Gastrocnemius medialis (tissue), 4 donors: ENCODE results near the gene ERC2. TPM values are rescaled to one million over a fixed set of nuclear protein-coding genes. Genes with fewer than 3 reads are reported as not detected.
"Not testable (repeated sequence)": the region's sequence is repeated elsewhere in the genome, so short reads cannot be mapped to it uniquely, and the experiment has no call there.

Experiments used
- ATAC-seq, 2 donors: fragments of 150-250 bp; one replicate each; pipeline ENCODE4 v1.9.1; 2016
- DNase-seq, 2 donors: peaks; one replicate each; pipeline ENCODE4 v3.0.0-alpha.2; 2019
- H3K27ac ChIP-seq, 4 donors: fragments of 200-600 bp; sonication (generic); 1 replicate in 1 of 4; 2 replicates in 3 of 4; pipeline ENCODE4 v1.5.1; 2016 to 2018; ENCODE audit warnings: mild to moderate bottlenecking in 2 of 4, moderate library complexity in 1 of 4
- H3K27me3 ChIP-seq, 3 donors: fragments of 200-600 bp; sonication (generic) in 2 of 3; 1 replicate in 1 of 3; 2 replicates in 2 of 3; pipeline versions ENCODE4 v1.5.1 to v1.6.0; 2016 to 2019; ENCODE audit warnings: mild to moderate bottlenecking in 1 of 3, moderate library complexity in 1 of 3
- H3K36me3 ChIP-seq, 2 donors: fragments of 200-600 bp; sonication (generic) in 1 of 2; one replicate each; pipeline ENCODE4 v1.5.1; 2017 to 2018
- H3K4me1 ChIP-seq, 2 donors: fragments of 200-600 bp; sonication (generic) in 1 of 2; one replicate each; pipeline ENCODE4 v1.5.1; 2016 to 2017; ENCODE audit warnings: mild to moderate bottlenecking in 2 of 2
- H3K4me3 ChIP-seq, 4 donors: fragments of 200-600 bp; sonication (generic) in 3 of 4; 1 replicate in 1 of 4; 2 replicates in 3 of 4; pipeline ENCODE4 v1.5.1; 2016 to 2019; ENCODE audit warnings: mild to moderate bottlenecking in 2 of 4
- H3K9me3 ChIP-seq, 3 donors: fragments of 200-600 bp; sonication (generic) in 2 of 3; 1 replicate in 1 of 3; 2 replicates in 2 of 3; pipeline ENCODE4 v1.5.1; 2016 to 2019
- POLR2A ChIP-seq, 2 donors: fragments of 450-650 bp; IDR thresholded peaks; one replicate each; pipeline ENCODE4 v1.6.1; 2017; ENCODE audit warnings: antibody characterized with exemption in 2 of 2, mild to moderate bottlenecking in 2 of 2, moderate library complexity in 2 of 2
- in situ Hi-C, 4 donors: fragments of 200-750 bp; cut with MboI; loops; one replicate each; pipeline versions ENCODE4 v1.15.0 to v1.8.0; 2017; ENCODE audit warnings: low sequenced_read_pairs in 4 of 4
- intact Hi-C: fragments of 100-400 bp; cut with DNase I; formaldehyde crosslinking; loops from one replicate; pipeline ENCODE4 v1.15.1; 2023; ENCODE audit warnings: low total_unique reads
- total RNA-seq, 4 donors: library from RNA; depleted of rRNA; stranded (reverse); fragments of >200 nt; gene quantifications; one replicate each; pipeline versions ENCODE4 v1.1.0 to v1.2.3, GENCODE V29; 2016
- TF ChIP-seq, protein P1 (sequence below), 5 experiments: fragments of 450-650 bp in 3 of 5; fragments of 200-600 bp in 2 of 5; sonication (generic) in 2 of 5; IDR thresholded peaks in 4 of 5; conservative IDR thresholded peaks in 1 of 5; 1 replicate in 4 of 5; 2 replicates in 1 of 5; pipeline ENCODE4 v1.5.1; 2016 to 2019; ENCODE audit warnings: antibody characterized with exemption in 5 of 5, mild to moderate bottlenecking in 3 of 5, moderate library complexity in 3 of 5

Gene ERC2
- total RNA-seq, 4 donors from 2014 or later: not detected

DNA sequence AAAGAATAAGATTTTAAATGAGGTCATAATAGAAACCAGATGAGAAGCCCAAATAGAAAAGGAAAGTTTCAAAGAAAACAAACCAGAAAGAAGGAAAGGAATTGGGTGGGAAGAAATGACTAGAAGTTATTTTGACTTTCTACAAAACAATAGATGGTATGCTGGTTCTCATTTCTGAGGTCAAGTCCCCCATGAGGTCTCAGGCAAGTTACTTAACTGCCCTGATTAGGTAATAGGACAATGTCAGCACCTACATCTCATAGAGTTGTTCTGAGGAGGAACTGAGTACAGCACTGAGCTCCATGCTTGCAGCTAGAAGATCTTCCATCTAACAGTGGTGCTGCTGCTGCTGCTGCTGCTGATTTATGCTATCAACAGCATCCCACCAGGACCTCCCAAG, 185.9 kb downstream of the ERC2 start:
- no peaks in the 10 kb centered on the region for H3K4me1 ChIP-seq
- H3K36me3 ChIP-seq: no peaks in the 10 kb centered on the region
- H3K4me3 ChIP-seq: no peak overlapping the region
- intact Hi-C loops (no loop called here), in situ Hi-C loops (no loop called here)
- no peaks in the 10 kb centered on the region for H3K9me3 ChIP-seq
- no peak for ATAC-seq
- no peak for DNase-seq
- H3K27ac ChIP-seq: no peak overlapping the region
- no peak for TF ChIP-seq POLR2A (IDR thresholded peaks at IDR 0.05)
- no peaks in the 10 kb centered on the region for H3K27me3 ChIP-seq

DNA sequence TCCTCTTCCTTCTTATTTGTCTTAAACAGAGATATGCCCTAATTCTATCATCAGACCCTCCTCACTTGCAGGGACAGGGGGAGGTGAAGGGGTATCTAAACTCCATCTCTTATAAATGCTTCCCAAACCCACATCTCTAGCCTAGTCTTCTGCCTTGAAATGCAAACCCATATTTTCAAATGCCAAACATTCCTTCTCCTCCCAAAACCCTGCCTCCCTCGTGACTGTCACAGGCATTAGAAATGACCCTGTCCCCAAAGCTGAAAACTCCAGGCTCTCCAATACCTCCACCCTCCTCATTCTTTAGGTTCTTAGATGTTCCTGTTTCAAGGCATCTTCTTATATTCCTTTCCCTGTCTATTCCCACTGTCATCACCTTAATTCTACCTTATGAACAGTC, 191.0 kb downstream of the ERC2 start:
- no peaks in the 10 kb centered on the region for H3K9me3 ChIP-seq
- H3K27me3 ChIP-seq: no peaks in the 10 kb centered on the region
- DNase-seq: no peak
- in situ Hi-C loops: no loop called here
- H3K36me3 ChIP-seq: no peaks in the 10 kb centered on the region
- no peak overlapping the region for H3K4me3 ChIP-seq
- intact Hi-C loops: no loop called here
- no peak overlapping the region for H3K27ac ChIP-seq
- no peak for TF ChIP-seq POLR2A (IDR thresholded peaks at IDR 0.05)
- TF ChIP-seq, protein P1, sequence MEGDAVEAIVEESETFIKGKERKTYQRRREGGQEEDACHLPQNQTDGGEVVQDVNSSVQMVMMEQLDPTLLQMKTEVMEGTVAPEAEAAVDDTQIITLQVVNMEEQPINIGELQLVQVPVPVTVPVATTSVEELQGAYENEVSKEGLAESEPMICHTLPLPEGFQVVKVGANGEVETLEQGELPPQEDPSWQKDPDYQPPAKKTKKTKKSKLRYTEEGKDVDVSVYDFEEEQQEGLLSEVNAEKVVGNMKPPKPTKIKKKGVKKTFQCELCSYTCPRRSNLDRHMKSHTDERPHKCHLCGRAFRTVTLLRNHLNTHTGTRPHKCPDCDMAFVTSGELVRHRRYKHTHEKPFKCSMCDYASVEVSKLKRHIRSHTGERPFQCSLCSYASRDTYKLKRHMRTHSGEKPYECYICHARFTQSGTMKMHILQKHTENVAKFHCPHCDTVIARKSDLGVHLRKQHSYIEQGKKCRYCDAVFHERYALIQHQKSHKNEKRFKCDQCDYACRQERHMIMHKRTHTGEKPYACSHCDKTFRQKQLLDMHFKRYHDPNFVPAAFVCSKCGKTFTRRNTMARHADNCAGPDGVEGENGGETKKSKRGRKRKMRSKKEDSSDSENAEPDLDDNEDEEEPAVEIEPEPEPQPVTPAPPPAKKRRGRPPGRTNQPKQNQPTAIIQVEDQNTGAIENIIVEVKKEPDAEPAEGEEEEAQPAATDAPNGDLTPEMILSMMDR (IDR thresholded peaks at IDR 0.05 in 4 of 5, conservative IDR thresholded peaks at IDR 0.05 in 1 of 5): no peak
- no peak for ATAC-seq
- H3K4me1 ChIP-seq: no peaks in the 10 kb centered on the region

DNA sequence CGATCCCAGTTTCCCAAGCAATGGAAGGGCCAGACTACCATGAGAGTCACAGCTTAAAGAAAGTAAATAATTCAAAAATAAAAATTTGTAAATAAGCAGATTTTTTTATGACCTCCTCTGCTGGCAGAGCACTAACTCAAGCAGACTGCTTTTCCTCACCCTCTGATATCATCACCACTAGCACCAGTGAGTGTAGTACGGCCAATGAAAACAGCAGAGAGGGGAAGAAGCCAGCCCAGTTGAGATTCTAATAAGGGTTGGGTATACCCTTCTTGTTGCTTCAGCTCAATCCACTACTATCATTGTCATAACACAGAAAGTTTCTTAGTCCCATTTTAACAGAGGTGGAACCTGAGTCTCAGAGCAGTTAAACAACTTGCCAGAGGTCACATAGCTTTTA, 193.1 kb downstream of the ERC2 start:
- no peaks in the 10 kb centered on the region for H3K36me3 ChIP-seq
- TF ChIP-seq, protein P1 (IDR thresholded peaks at IDR 0.05 in 4 of 5, conservative IDR thresholded peaks at IDR 0.05 in 1 of 5): no peak
- TF ChIP-seq POLR2A (IDR thresholded peaks at IDR 0.05): no peak
- DNase-seq (no peak), ATAC-seq (no peak)
- intact Hi-C loops (no loop called here), in situ Hi-C loops (no loop called here)
- no peaks in the 10 kb centered on the region for H3K27me3 ChIP-seq
- no peak overlapping the region for H3K27ac ChIP-seq
- no peak overlapping the region for H3K4me3 ChIP-seq
- H3K9me3 ChIP-seq: no peaks in the 10 kb centered on the region
- H3K4me1 ChIP-seq: no peaks in the 10 kb centered on the region

DNA sequence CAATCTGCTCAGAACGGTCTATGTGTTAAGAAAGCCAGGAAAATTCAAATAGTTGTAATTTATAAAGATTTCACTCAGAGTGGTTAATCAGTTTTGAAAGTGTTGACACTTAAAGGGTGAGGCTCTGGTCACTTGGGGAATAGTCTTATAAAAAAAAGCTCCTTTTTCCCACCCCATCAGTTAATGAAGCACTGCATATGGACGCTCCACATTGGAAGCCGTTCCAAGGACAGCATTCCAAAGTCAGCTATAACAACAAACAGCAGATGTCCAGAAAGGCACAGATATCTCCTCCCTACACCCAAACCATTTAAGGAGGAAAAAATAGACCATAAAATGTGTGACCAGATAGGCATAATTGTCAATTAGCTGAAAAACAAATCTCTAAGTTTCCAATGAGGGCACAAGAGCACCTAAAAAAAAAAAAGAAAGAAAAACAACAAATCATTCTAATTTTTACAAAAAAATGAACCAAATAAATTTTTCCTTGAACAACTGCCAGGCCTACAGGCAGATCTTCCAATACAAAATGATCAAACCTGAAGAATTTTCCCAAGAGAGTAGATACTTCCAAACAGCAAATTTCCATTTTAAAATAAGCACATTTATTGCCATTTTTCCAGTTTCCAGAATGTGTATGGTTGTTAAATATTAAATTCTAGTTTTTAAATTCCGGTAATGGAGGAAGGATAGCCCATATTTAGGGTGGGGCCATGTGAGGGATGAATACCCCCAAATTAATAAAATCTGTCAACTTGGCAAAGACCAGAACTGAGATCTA, 198.3 kb downstream of the ERC2 start:
- H3K27ac ChIP-seq: no peak overlapping the region
- in situ Hi-C loops: loop anchor here in 2 of 4 donors (25.0 kb wide), 3 partner anchors 783 to 1433 kb away; partner anchors contain the start of gene WNT5A (in 2 of the 2)
- H3K4me3 ChIP-seq: no peak overlapping the region
- H3K36me3 ChIP-seq: no peaks in the 10 kb centered on the region
- no peak for ATAC-seq
- intact Hi-C loops: no loop called here
- H3K9me3 ChIP-seq: no peaks in the 10 kb centered on the region
- DNase-seq: no peak
- TF ChIP-seq, protein P1 (IDR thresholded peaks at IDR 0.05 in 4 of 5, conservative IDR thresholded peaks at IDR 0.05 in 1 of 5): no peak
- TF ChIP-seq POLR2A (IDR thresholded peaks at IDR 0.05): no peak
- no peaks in the 10 kb centered on the region for H3K27me3 ChIP-seq
- H3K4me1 ChIP-seq: no peaks in the 10 kb centered on the region

DNA sequence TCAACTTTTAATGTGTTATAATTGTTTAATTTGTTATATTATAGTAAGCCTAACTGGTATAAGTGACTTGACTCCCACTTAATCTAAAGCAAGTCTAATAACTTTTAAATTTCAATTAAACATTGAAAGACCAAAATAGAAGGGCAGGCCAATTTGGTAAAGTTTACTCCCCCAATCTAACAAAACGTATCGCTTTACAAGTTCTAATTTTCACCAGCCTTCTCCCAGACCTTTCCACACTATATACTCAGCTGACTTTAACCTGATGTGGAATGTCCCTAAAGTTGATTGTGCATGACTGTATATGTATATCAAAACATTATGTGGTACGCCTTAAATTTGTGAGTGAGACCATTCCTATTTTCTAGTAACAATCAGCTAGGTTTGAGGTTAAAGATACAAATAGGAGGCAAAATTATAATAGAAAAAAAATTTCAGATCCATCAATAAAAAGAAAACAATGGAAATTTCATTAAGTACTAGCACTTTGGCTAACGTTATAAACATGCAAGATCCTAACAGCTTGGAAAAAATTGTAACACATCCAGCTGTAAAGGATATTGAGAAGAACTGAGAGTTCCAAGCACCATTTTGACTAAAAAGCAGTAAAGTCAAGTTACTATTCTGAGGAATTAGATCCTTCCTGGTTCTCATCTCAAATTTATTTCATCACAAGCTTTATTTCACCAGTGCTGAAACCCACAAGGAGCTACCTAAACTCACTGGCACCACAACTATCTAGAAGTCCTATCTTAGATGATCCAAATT, 199.5 kb downstream of the ERC2 start:
- no peaks in the 10 kb centered on the region for H3K4me1 ChIP-seq
- intact Hi-C loops (no loop called here), in situ Hi-C loops (loop anchor here in 2 of 4 donors (25.0 kb wide), 3 partner anchors 781 to 1431 kb away; partner anchors contain the start of gene WNT5A (in 2 of the 2))
- DNase-seq: no peak
- H3K27ac ChIP-seq: no peak overlapping the region
- H3K27me3 ChIP-seq: no peaks in the 10 kb centered on the region
- no peak overlapping the region for H3K4me3 ChIP-seq
- no peaks in the 10 kb centered on the region for H3K9me3 ChIP-seq
- TF ChIP-seq POLR2A (IDR thresholded peaks at IDR 0.05): no peak
- TF ChIP-seq, protein P1 (IDR thresholded peaks at IDR 0.05 in 4 of 5, conservative IDR thresholded peaks at IDR 0.05 in 1 of 5): no peak
- no peaks in the 10 kb centered on the region for H3K36me3 ChIP-seq
- no peak for ATAC-seq

DNA sequence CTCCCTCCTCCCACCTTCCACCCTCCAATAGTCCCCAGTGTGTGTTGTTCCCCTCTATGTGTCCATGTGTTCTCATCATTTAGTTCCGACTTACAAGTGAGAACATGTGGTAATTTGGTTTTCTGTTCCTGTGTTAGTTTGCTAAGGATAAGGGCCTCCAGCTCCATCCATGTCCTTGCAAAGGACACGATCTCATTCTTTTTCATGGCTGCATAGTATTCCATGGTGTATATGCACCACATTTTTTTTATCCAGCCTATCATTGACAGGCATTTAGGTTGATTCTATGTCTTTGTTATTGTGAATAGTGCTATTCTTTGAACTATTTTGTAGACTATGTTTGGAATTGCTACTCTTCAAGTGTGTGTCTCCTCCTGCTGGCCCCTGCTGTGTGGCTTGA, 206.4 kb downstream of the ERC2 start:
- H3K4me3 ChIP-seq, H3K4me1 ChIP-seq, DNase-seq, ATAC-seq, H3K9me3 ChIP-seq, intact Hi-C loops, H3K27me3 ChIP-seq, H3K27ac ChIP-seq, H3K36me3 ChIP-seq: not testable (repeated sequence)
- in situ Hi-C loops: loop anchor here in 2 of 4 donors (25.0 kb wide), 3 partner anchors 775 to 1425 kb away; partner anchors contain the start of gene WNT5A (in 2 of the 2)
